ENCODE data around the gene CD82.

CD82 gene

DNA sequence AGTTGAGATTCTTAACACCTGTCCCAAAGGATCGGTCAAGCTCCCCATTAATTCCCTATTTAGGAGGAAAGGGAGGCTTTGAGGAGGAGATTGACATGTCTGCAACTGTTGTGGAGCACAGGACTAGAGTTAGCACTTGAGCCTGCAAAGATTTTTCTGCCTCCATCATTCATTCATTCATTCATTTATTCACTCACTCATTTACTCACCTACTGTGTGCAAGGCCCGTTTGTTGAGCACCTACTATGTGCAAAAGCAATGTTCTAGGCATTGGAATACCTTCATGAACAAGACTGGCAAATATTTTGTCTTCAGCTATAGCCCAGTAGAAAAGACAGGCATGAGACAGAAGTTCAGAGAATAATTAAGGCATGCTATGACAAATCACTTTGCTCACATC is 43.2 kb upstream of the CD82 start:
- no peaks in the 10 kb centered on the region; the same call in 1 of the 2 replicates for H3K9me3 ChIP-seq (ENCODE audit: insufficient read depth, low read length)
- H3K4me3 ChIP-seq (ENCODE audit: insufficient read length, low read depth), result no peak overlapping the region
- H3K4me1 ChIP-seq (ENCODE audit: insufficient read depth, insufficient read length), result peaks cover 32% of the 10 kb centered on the region
- no peak overlapping the region for H3K9ac ChIP-seq (ENCODE audit: insufficient read length, low read depth)
- TF ChIP-seq ZNF274 (IDR thresholded peaks at IDR 0.05; ENCODE audit: low read depth, low read length) (no peak), YY1 (IDR thresholded peaks at IDR 0.05; ENCODE audit: insufficient read depth, insufficient read length) (no peak), SUZ12 (IDR thresholded peaks at IDR 0.05; ENCODE audit: extremely low read depth, insufficient read depth, insufficient read length) (no peak)
- H3K36me3 ChIP-seq (ENCODE audit: insufficient read depth, insufficient read length, low read length), result no peaks in the 10 kb centered on the region
- DNase-seq (ENCODE audit: low read depth, low spot score), result no peak
- H3K27me3 ChIP-seq (ENCODE audit: insufficient read depth, insufficient read length), result peaks cover 9% of the 10 kb centered on the region

DNA sequence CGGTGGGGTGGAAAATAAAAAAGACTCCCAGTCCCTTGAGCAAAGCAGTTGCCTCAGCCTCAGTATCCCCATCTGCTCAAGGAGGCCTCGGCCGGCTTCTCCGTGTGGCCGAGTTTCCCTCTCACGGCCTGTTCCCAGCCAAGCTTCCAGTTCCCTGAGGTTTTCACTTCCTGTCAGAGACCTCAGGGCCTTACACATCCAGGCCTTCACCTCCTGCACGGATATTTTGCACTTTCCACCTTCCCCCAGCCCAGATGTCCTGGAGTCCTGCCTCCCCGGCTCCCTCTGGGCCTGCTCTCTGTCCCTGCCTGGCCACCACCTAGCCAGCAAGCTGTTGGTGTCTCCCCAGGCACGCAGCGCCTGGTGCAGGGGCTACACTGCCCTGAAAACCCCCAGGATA is 41.1 kb upstream of the CD82 start:
- no peaks in the 10 kb centered on the region for H3K36me3 ChIP-seq (ENCODE audit: insufficient read depth, insufficient read length, low read length)
- H3K9ac ChIP-seq (ENCODE audit: insufficient read length, low read depth), result peak overlapping the region; percentile 58
- peaks cover 33% of the 10 kb centered on the region for H3K4me1 ChIP-seq (ENCODE audit: insufficient read depth, insufficient read length)
- H3K9me3 ChIP-seq (ENCODE audit: insufficient read depth, low read length), result no peaks in the 10 kb centered on the region; the same call in 1 of the 2 replicates
- H3K27me3 ChIP-seq (ENCODE audit: insufficient read depth, insufficient read length), result peaks cover 9% of the 10 kb centered on the region
- no peak overlapping the region for H3K4me3 ChIP-seq (ENCODE audit: insufficient read length, low read depth)
- no peak for TF ChIP-seq SUZ12 (IDR thresholded peaks at IDR 0.05; ENCODE audit: extremely low read depth, insufficient read depth, insufficient read length)
- TF ChIP-seq ZNF274 (IDR thresholded peaks at IDR 0.05; ENCODE audit: low read depth, low read length), result no peak
- TF ChIP-seq YY1 (IDR thresholded peaks at IDR 0.05; ENCODE audit: insufficient read depth, insufficient read length), result no peak
- no peak for DNase-seq (ENCODE audit: low read depth, low spot score)

DNA sequence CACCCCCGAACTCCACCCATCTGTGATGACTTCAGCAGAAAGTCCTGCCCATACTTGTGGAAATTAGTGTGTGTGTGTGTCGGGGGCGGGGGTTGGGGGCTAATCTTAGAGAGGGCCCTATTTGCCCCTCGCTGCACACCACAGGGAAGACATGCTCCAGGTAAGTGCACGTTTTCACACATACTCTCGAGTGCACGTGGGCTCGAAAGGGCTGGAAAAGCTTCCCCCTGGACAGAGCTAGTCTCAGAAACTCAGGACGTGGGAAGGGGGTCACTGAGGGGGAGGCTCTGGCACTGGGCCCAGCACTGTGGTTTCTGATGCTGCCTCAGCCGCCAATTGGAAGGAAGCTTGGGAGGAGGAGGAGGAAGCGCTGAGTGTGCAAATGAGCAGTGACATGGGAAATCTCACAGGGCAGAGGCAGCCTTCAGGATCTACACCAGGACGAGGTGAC is 40.7 kb upstream of the CD82 start:
- H3K9me3 ChIP-seq (ENCODE audit: insufficient read depth, low read length), result no peaks in the 10 kb centered on the region; the same call in 1 of the 2 replicates
- H3K36me3 ChIP-seq (ENCODE audit: insufficient read depth, insufficient read length, low read length), result no peaks in the 10 kb centered on the region
- H3K27me3 ChIP-seq (ENCODE audit: insufficient read depth, insufficient read length), result peaks cover 9% of the 10 kb centered on the region
- H3K4me3 ChIP-seq (ENCODE audit: insufficient read length, low read depth), result no peak overlapping the region
- H3K9ac ChIP-seq (ENCODE audit: insufficient read length, low read depth), result peak overlapping the region; percentile 58
- no peak for DNase-seq (ENCODE audit: low read depth, low spot score)
- H3K4me1 ChIP-seq (ENCODE audit: insufficient read depth, insufficient read length), result peaks cover 33% of the 10 kb centered on the region
- TF ChIP-seq YY1 (IDR thresholded peaks at IDR 0.05; ENCODE audit: insufficient read depth, insufficient read length) (no peak), ZNF274 (IDR thresholded peaks at IDR 0.05; ENCODE audit: low read depth, low read length) (no peak), SUZ12 (IDR thresholded peaks at IDR 0.05; ENCODE audit: extremely low read depth, insufficient read depth, insufficient read length) (no peak)

DNA sequence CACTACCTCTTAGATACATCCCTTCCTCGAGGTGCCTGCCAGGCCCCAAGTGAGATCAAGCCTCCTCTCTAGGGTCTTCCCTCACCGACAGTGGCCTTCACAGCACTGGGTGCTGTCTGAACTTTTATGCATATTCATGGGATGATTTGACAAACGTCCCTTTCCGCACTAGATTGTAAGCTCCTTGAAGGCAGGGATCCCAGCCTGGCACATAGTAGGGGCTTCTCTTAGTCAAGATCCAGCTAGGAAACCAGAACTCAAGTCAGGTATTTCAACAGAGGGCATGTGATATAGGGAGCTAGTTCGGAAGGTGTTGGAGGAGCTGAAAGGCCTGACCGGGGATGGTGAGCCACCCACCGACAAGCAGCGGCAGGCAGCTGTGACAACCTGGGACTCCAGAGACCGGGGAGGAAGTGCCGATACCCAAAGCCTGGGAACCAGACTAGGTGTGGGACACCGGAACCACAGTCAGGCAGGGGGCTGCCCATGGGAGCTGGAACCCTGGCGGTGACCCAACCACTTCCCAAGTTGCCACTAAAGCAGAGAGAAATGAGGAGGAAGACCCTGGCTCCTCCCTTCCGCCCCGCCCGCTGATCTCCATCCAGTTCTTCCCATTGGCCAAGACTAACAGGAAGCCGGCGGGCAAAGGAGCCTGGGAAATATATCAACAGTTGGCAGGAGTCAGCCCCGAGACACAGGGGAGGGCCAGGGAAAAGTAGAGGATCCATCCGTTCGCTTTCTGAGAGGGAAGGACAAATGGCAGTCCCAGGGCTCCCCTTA is 39.8 kb upstream of the CD82 start:
- H3K9ac ChIP-seq (ENCODE audit: insufficient read length, low read depth), result peak overlapping the region; percentile 45
- peaks cover 9% of the 10 kb centered on the region for H3K27me3 ChIP-seq (ENCODE audit: insufficient read depth, insufficient read length)
- no peak for DNase-seq (ENCODE audit: low read depth, low spot score)
- H3K4me1 ChIP-seq (ENCODE audit: insufficient read depth, insufficient read length), result peaks cover 32% of the 10 kb centered on the region
- TF ChIP-seq YY1 (IDR thresholded peaks at IDR 0.05; ENCODE audit: insufficient read depth, insufficient read length) (no peak), SUZ12 (IDR thresholded peaks at IDR 0.05; ENCODE audit: extremely low read depth, insufficient read depth, insufficient read length) (no peak), ZNF274 (IDR thresholded peaks at IDR 0.05; ENCODE audit: low read depth, low read length) (no peak)
- no peaks in the 10 kb centered on the region; the same call in 1 of the 2 replicates for H3K9me3 ChIP-seq (ENCODE audit: insufficient read depth, low read length)
- no peaks in the 10 kb centered on the region for H3K36me3 ChIP-seq (ENCODE audit: insufficient read depth, insufficient read length, low read length)
- no peak overlapping the region for H3K4me3 ChIP-seq (ENCODE audit: insufficient read length, low read depth)

DNA sequence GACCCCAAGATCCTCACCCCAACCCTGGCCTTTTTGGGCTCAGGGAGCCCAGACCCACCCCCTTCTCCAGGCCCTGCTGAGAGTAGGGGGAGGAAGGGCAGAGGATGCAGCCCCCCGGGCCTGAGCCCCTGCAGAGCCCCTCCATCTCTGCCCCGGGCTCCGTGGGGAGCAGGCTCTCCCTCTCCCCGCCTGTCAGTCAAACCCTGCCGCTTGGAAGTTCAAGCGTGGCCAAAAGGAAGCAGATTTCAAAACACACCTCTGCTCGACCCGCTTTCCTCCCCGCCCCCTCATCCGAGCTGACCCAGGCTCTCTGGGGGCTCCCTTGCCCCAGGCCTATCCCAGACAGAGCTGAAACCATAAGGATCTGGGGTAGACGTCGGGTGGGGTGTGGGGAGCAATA is 39.0 kb upstream of the CD82 start:
- Histone ChIP-seq H3K27me3 (ENCODE audit: insufficient read depth, insufficient read length) (peaks cover 9% of the 10 kb centered on the region), H3K9me3 (ENCODE audit: insufficient read depth, low read length) (no peaks in the 10 kb centered on the region; the same call in 1 of the 2 replicates), H3K4me1 (ENCODE audit: insufficient read depth, insufficient read length) (peaks cover 37% of the 10 kb centered on the region), H3K9ac (ENCODE audit: insufficient read length, low read depth) (peak overlapping the region; percentile 46), H3K4me3 (ENCODE audit: insufficient read length, low read depth) (no peak overlapping the region), H3K36me3 (ENCODE audit: insufficient read depth, insufficient read length, low read length) (no peaks in the 10 kb centered on the region)
- DNase-seq (ENCODE audit: low read depth, low spot score), result no peak
- no peak for TF ChIP-seq YY1 (IDR thresholded peaks at IDR 0.05; ENCODE audit: insufficient read depth, insufficient read length)

DNA sequence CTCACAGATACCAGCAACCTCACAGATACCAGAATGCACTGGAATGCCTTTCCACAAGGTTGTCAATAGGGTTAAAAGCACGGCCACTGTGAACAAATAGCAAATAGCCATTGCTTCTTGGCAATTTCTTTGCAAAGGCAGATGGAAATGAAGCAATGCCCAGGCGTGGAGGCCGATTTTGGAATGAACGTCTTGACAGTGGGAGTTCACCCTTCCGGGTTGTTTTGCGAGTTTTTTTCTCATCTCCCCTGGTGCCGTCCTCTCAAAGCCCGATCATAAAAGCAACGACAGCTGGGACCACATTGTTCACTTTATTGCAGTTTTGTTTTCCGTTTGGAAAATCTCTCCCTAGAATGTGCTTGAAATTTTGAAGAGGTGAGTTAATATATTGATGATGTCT is 38.0 kb upstream of the CD82 start:
- Histone ChIP-seq H3K36me3 (ENCODE audit: insufficient read depth, insufficient read length, low read length) (no peaks in the 10 kb centered on the region), H3K9me3 (ENCODE audit: insufficient read depth, low read length) (no peaks in the 10 kb centered on the region; the same call in 1 of the 2 replicates), H3K27me3 (ENCODE audit: insufficient read depth, insufficient read length) (peaks cover 5% of the 10 kb centered on the region), H3K4me1 (ENCODE audit: insufficient read depth, insufficient read length) (peaks cover 37% of the 10 kb centered on the region), H3K4me3 (ENCODE audit: insufficient read length, low read depth) (no peak overlapping the region), H3K9ac (ENCODE audit: insufficient read length, low read depth) (no peak overlapping the region)
- TF ChIP-seq YY1 (IDR thresholded peaks at IDR 0.05; ENCODE audit: insufficient read depth, insufficient read length), result no peak
- no peak for TF ChIP-seq SUZ12 (IDR thresholded peaks at IDR 0.05; ENCODE audit: extremely low read depth, insufficient read depth, insufficient read length)
- TF ChIP-seq ZNF274 (IDR thresholded peaks at IDR 0.05; ENCODE audit: low read depth, low read length), result no peak
- no peak for DNase-seq (ENCODE audit: low read depth, low spot score)

DNA sequence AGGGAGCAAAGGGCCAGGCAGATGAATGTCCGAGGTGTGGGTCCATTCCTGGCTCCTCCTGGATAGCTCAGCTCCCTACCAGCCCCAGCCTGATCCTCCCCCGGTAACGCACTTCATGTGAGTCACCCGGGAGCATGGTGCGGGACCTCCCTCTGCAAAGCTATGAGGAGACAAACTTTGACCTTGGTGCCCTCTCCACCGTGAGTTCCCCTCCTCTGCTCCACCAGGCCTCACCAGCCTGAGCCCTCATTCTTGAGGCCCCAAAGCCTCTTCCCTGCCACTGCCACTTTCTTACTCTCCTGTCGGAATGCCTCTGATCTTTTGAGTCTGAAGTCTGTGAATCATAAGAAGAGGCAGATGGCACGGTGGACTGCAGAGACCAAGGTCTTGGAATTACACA is 37.4 kb upstream of the CD82 start:
- DNase-seq (ENCODE audit: low read depth, low spot score), result no peak
- Histone ChIP-seq H3K9ac (ENCODE audit: insufficient read length, low read depth) (no peak overlapping the region), H3K4me3 (ENCODE audit: insufficient read length, low read depth) (no peak overlapping the region), H3K36me3 (ENCODE audit: insufficient read depth, insufficient read length, low read length) (no peaks in the 10 kb centered on the region), H3K9me3 (ENCODE audit: insufficient read depth, low read length) (no peaks in the 10 kb centered on the region; the same call in 1 of the 2 replicates), H3K4me1 (ENCODE audit: insufficient read depth, insufficient read length) (peaks cover 37% of the 10 kb centered on the region), H3K27me3 (ENCODE audit: insufficient read depth, insufficient read length) (no peaks in the 10 kb centered on the region)
- TF ChIP-seq SUZ12 (IDR thresholded peaks at IDR 0.05; ENCODE audit: extremely low read depth, insufficient read depth, insufficient read length), result no peak
- TF ChIP-seq YY1 (IDR thresholded peaks at IDR 0.05; ENCODE audit: insufficient read depth, insufficient read length), result no peak
- TF ChIP-seq ZNF274 (IDR thresholded peaks at IDR 0.05; ENCODE audit: low read depth, low read length), result no peak

All from NT2/D1 (cell line).